Keratinocyte (primary cell): ENCODE measurements around the gene HP. TPM values are rescaled to one million over a fixed set of nuclear protein-coding genes. Genes with fewer than 3 reads are reported as not detected.

Experiments used
- DNase-seq: peaks from one replicate; pipeline ENCODE4 v3.0.0-alpha.2; 2011; ENCODE audit warnings: low read depth, missing footprints, low spot score
- FAIRE-seq: peaks from 2 replicates; lab custom pipeline; 2011; peaks lifted over from hg19 to GRCh38; lab: Jason Lieb, UNC
- H2AFZ ChIP-seq: 2 replicates; pipeline ENCODE4 v1.6.0; 2012; ENCODE audit warnings: low read length, control low read depth, inconsistent platforms; ENCODE audit not compliant: control insufficient read depth
- H3K27ac ChIP-seq: 2 replicates; pipeline ENCODE4 v1.5.1; 2011; ENCODE audit warnings: low read length; ENCODE audit not compliant: control insufficient read depth, insufficient read depth
- H3K27me3 ChIP-seq: 3 replicates; pipeline ENCODE4 v1.6.0; 2011; ENCODE audit warnings: low read length; ENCODE audit not compliant: control insufficient read depth, insufficient read depth; ENCODE audit errors: extremely low read depth
- H3K36me3 ChIP-seq, 2 experiments: 2 replicates in 1 of 2; 3 replicates in 1 of 2; pipeline ENCODE4 v1.5.1; 2011; ENCODE audit warnings: low read length in 2 of 2, mild to moderate bottlenecking in 1 of 2; ENCODE audit not compliant: control insufficient read depth in 2 of 2, insufficient read depth in 2 of 2; ENCODE audit errors: extremely low read depth in 1 of 2
- H3K4me1 ChIP-seq: 3 replicates; pipeline ENCODE4 v1.5.1; 2011; ENCODE audit warnings: low read length; ENCODE audit not compliant: control insufficient read depth, insufficient read depth; ENCODE audit errors: extremely low read depth
- H3K4me2 ChIP-seq: 3 replicates; pipeline ENCODE4 v1.6.0; 2011; ENCODE audit warnings: low read depth, low read length; ENCODE audit not compliant: control insufficient read depth, insufficient read depth; ENCODE audit errors: extremely low read depth
- H3K4me3 ChIP-seq, 3 experiments: fragments of 200-600 bp in 1 of 3; sonication (generic) in 1 of 3; 2 replicates in 2 of 3; 3 replicates in 1 of 3; pipeline ENCODE4 v1.5.1; 2011 to 2016; ENCODE audit warnings: low read length in 3 of 3, mild to moderate bottlenecking in 3 of 3, control low read depth in 2 of 3, inconsistent platforms in 1 of 3, low read depth in 1 of 3, mixed read lengths in 1 of 3, mixed run types in 1 of 3, moderate library complexity in 1 of 3; ENCODE audit not compliant: control insufficient read depth in 2 of 3, insufficient read depth in 2 of 3; ENCODE audit errors: extremely low read depth in 1 of 3
- H3K79me2 ChIP-seq: 2 replicates; pipeline ENCODE4 v1.6.0; 2012; ENCODE audit warnings: low read length; ENCODE audit not compliant: control insufficient read depth, insufficient read depth
- H3K9ac ChIP-seq: 3 replicates; pipeline ENCODE4 v1.6.0; 2011; ENCODE audit warnings: low read length; ENCODE audit not compliant: control insufficient read depth, insufficient read depth; ENCODE audit errors: extremely low read depth
- H3K9me1 ChIP-seq: 3 replicates; pipeline ENCODE4 v1.6.0; 2011; ENCODE audit warnings: low read length; ENCODE audit not compliant: control insufficient read depth, insufficient read depth; ENCODE audit errors: extremely low read depth
- H3K9me3 ChIP-seq: 2 replicates; pipeline ENCODE4 v1.5.1; 2012; ENCODE audit warnings: low read depth, low read length; ENCODE audit not compliant: control insufficient read depth
- H4K20me1 ChIP-seq: 3 replicates; pipeline ENCODE4 v1.6.0; 2011; ENCODE audit warnings: low read length; ENCODE audit not compliant: control insufficient read depth, insufficient read depth; ENCODE audit errors: extremely low read depth
- EZH2 ChIP-seq: IDR thresholded peaks from one replicate; pipeline ENCODE4 v1.6.1; 2012; ENCODE audit warnings: inconsistent platforms, mild to moderate bottlenecking, low read length, moderate library complexity
- dilution Hi-C: fragments of 300-500 bp; cut with MboI; formaldehyde crosslinking; loops from one replicate; pipeline ENCODE4 v1.7.0; 2020; ENCODE audit warnings: low sequenced_read_pairs; ENCODE audit not compliant: extremely low pct_ligation_motif_present
- polyA plus RNA-seq, 5 experiments: library from polyadenylated mRNA; depleted of rRNA in 3 of 5; stranded (reverse) in 3 of 5; stranded (forward) in 1 of 5; unstranded in 1 of 5; fragments of >200 nt; gene quantifications; 1 replicate in 1 of 5; 2 replicates in 3 of 5; 3 replicates in 1 of 5; pipeline versions ENCODE4 v1.2.1 to v1.2.3, GENCODE V29; 2011 to 2012; ENCODE audit warnings: missing spikeins in 2 of 5, low read depth in 1 of 5, low replicate concordance in 1 of 5
- TF ChIP-seq, protein P1 (sequence below), 3 experiments: IDR thresholded peaks in 1 of 3; conservative IDR thresholded peaks in 1 of 3; optimal IDR thresholded peaks in 1 of 3; 2 replicates in 2 of 3; 3 replicates in 1 of 3; pipeline versions ENCODE3 to v1.5.1; 2011; ENCODE audit warnings: low read length in 3 of 3, mild to moderate bottlenecking in 3 of 3, moderate library complexity in 2 of 3, control low read depth in 1 of 3, inconsistent platforms in 1 of 3; ENCODE audit not compliant: insufficient read depth in 2 of 3; ENCODE audit errors: extremely low read depth in 1 of 3

Gene HP
- polyA plus RNA-seq, 1 donor (not counting 4 experiments of a cell fraction or from before 2014, with no cell fraction given), result 0.43 TPM

DNA sequence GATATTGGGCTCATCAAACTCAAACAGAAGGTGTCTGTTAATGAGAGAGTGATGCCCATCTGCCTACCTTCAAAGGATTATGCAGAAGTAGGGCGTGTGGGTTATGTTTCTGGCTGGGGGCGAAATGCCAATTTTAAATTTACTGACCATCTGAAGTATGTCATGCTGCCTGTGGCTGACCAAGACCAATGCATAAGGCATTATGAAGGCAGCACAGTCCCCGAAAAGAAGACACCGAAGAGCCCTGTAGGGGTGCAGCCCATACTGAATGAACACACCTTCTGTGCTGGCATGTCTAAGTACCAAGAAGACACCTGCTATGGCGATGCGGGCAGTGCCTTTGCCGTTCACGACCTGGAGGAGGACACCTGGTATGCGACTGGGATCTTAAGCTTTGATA lies 6.1 kb downstream of the HP start:
- no peak overlapping the region for H3K9ac ChIP-seq
- H3K36me3 ChIP-seq, result no peaks in the 10 kb centered on the region
- H3K4me3 ChIP-seq, result no peak overlapping the region
- dilution Hi-C loops, result no loop called here
- DNase-seq, result no peak
- H3K27me3 ChIP-seq, result no peaks in the 10 kb centered on the region
- no peaks in the 10 kb centered on the region for H4K20me1 ChIP-seq
- TF ChIP-seq, protein P1, sequence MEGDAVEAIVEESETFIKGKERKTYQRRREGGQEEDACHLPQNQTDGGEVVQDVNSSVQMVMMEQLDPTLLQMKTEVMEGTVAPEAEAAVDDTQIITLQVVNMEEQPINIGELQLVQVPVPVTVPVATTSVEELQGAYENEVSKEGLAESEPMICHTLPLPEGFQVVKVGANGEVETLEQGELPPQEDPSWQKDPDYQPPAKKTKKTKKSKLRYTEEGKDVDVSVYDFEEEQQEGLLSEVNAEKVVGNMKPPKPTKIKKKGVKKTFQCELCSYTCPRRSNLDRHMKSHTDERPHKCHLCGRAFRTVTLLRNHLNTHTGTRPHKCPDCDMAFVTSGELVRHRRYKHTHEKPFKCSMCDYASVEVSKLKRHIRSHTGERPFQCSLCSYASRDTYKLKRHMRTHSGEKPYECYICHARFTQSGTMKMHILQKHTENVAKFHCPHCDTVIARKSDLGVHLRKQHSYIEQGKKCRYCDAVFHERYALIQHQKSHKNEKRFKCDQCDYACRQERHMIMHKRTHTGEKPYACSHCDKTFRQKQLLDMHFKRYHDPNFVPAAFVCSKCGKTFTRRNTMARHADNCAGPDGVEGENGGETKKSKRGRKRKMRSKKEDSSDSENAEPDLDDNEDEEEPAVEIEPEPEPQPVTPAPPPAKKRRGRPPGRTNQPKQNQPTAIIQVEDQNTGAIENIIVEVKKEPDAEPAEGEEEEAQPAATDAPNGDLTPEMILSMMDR (optimal IDR thresholded peaks at IDR 0.05 in 1 of 3, IDR thresholded peaks at IDR 0.05 in 1 of 3, conservative IDR thresholded peaks at IDR 0.05 in 1 of 3; ENCODE audit: extremely low read depth in 1 of 3, insufficient read depth in 2 of 3, low read length in 3 of 3), result no peak
- TF ChIP-seq EZH2, result no peak
- H2AFZ ChIP-seq, result no peak overlapping the region
- H3K9me3 ChIP-seq, result no peaks in the 10 kb centered on the region
- no peaks in the 10 kb centered on the region for H3K4me1 ChIP-seq
- H3K79me2 ChIP-seq, result no peaks in the 10 kb centered on the region
- H3K9me1 ChIP-seq, result no peaks in the 10 kb centered on the region
- no peak for FAIRE-seq
- no peak overlapping the region for H3K27ac ChIP-seq
- H3K4me2 ChIP-seq, result no peak overlapping the region

DNA sequence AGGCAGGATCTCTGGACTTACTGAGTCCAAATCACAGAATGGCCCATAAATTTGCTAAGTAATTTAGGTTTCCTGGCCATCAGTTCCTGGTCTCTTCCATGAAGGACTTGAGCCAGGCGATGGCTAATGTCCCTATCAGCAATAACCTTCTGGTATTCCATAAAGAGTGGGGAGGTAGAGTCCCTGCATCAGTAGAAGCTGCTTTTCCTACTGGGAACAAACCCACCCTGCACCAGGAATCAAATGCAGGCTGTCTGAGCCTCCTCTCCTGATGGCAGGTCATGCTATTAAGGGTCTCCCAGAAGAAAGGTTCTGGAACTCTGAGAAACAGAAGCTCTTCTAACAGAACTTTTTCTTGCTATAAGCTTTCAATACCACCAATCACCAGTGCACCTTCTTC lies 7.3 kb downstream of the HP start:
- FAIRE-seq, result no peak
- no peak overlapping the region for H3K4me2 ChIP-seq

More for the DNA sequence above, 7.3 kb downstream of the HP start:
- Histone ChIP-seq H3K79me2 (no peaks in the 10 kb centered on the region), H2AFZ (no peak overlapping the region), H3K9me1 (no peaks in the 10 kb centered on the region), H4K20me1 (no peaks in the 10 kb centered on the region), H3K9ac (no peak overlapping the region), H3K27me3 (no peaks in the 10 kb centered on the region), H3K9me3 (no peaks in the 10 kb centered on the region), H3K27ac (no peak overlapping the region), H3K36me3 (no peaks in the 10 kb centered on the region), H3K4me1 (no peaks in the 10 kb centered on the region), H3K4me3 (no peak overlapping the region)
- no peak for TF ChIP-seq EZH2
- TF ChIP-seq, protein P1 (optimal IDR thresholded peaks at IDR 0.05 in 1 of 3, IDR thresholded peaks at IDR 0.05 in 1 of 3, conservative IDR thresholded peaks at IDR 0.05 in 1 of 3; ENCODE audit: extremely low read depth in 1 of 3, insufficient read depth in 2 of 3, low read length in 3 of 3), result no peak
- no peak for DNase-seq
- dilution Hi-C loops, result no loop called here
